Ascending aorta (tissue), 2 donors: ENCODE measurements around the gene CACTIN. TPM values are rescaled to one million over a fixed set of nuclear protein-coding genes. Genes with fewer than 3 reads are reported as not detected.
A peak's percentile ranks its signal among the peaks of the same experiment; 100 is the strongest.

Source experiments
- DNase-seq, 2 donors: peaks; one replicate each; pipeline ENCODE4 v3.0.0-alpha.2; 2019; ENCODE audit warnings: low spot score in 2 of 2
- H3K27ac ChIP-seq, 2 donors: fragments of 200-600 bp; sonication (generic); one replicate each; pipeline ENCODE4 v1.5.1; 2016 to 2017; ENCODE audit warnings: mild to moderate bottlenecking in 1 of 2
- H3K27me3 ChIP-seq: fragments of 200-600 bp; sonication (generic); one replicate; pipeline ENCODE4 v1.5.1; 2017
- H3K36me3 ChIP-seq, 2 donors: fragments of 200-600 bp; sonication (generic); one replicate each; pipeline ENCODE4 v1.5.1; 2016
- H3K4me1 ChIP-seq, 2 donors: fragments of 200-600 bp; sonication (generic); one replicate each; pipeline ENCODE4 v1.5.1; 2016 to 2017; ENCODE audit warnings: mild to moderate bottlenecking in 1 of 2
- H3K4me3 ChIP-seq, 2 donors: fragments of 200-600 bp; sonication (generic); one replicate each; pipeline ENCODE4 v1.5.1; 2016 to 2017; ENCODE audit warnings: mild to moderate bottlenecking in 1 of 2
- H3K9me3 ChIP-seq, 2 donors: fragments of 200-600 bp; sonication (generic); one replicate each; pipeline ENCODE4 v1.5.1; 2016
- CTCF ChIP-seq, 3 experiments: fragments of 200-600 bp in 2 of 3; fragments of 450-650 bp in 1 of 3; sonication (generic) in 2 of 3; IDR thresholded peaks; one replicate each; pipeline ENCODE4 v1.5.1; 2016 to 2019; ENCODE audit warnings: antibody characterized with exemption in 3 of 3, mild to moderate bottlenecking in 1 of 3, moderate library complexity in 1 of 3
- intact Hi-C: fragments of 100-400 bp; cut with DNase I; formaldehyde crosslinking; loops from one replicate; pipeline ENCODE4 v1.15.1; 2023
- total RNA-seq: library from RNA; depleted of rRNA; stranded (reverse); fragments of >200 nt; gene quantifications from one replicate; pipeline ENCODE4 v1.1.0, GENCODE V29; 2016

Gene CACTIN
- total RNA-seq, 1 donor from 2014 or later, result 57.6 TPM

- no peak for DNase-seq
- peaks cover 20% of the 10 kb centered on the region in 2 donors for H3K36me3 ChIP-seq
- intact Hi-C loops, result loop anchor here (5.0 kb wide), 3 partner anchors 51 to 151 kb away; partner anchors contain the start of genes FZR1 and MFSD12
- H3K9me3 ChIP-seq, result no peaks in the 10 kb centered on the region
- H3K4me3 ChIP-seq, result peak overlapping the region; percentile 74 to 96
- H3K27me3 ChIP-seq, result no peaks in the 10 kb centered on the region
- H3K4me1 ChIP-seq, result peaks cover 43 to 56% of the 10 kb centered on the region in 2 donors
- no peak for TF ChIP-seq CTCF (IDR thresholded peaks at IDR 0.05)
- peak overlapping the region; percentile 94 to 99 for H3K27ac ChIP-seq
Measured at GRCh38 chr19:3608079-3608641, 18.4 kb downstream of the CACTIN start.

GRCh38 chr19:3607303-3608078, 19.1 kb downstream of the CACTIN start:
- H3K36me3 ChIP-seq, result peaks cover 13 to 14% of the 10 kb centered on the region in 2 donors
- H3K9me3 ChIP-seq, result no peaks in the 10 kb centered on the region
- H3K27me3 ChIP-seq, result no peaks in the 10 kb centered on the region
- peak in 1 of 2 donors; percentile 82 for DNase-seq
- H3K4me1 ChIP-seq, result peaks cover 47 to 62% of the 10 kb centered on the region in 2 donors
- intact Hi-C loops, result loop anchor here (2.0 to 5.0 kb wide), 5 partner anchors 19 to 150 kb away; partner anchors contain the start of genes FZR1, HMG20B and MFSD12
- peak overlapping the region; percentile 74 to 96 for H3K4me3 ChIP-seq
- peak overlapping the region; percentile 94 to 99 for H3K27ac ChIP-seq
- no peak for TF ChIP-seq CTCF (IDR thresholded peaks at IDR 0.05)

- intact Hi-C loops, result loop anchor here (2.0 to 5.0 kb wide), 5 partner anchors 18 to 149 kb away; partner anchors contain the start of genes FZR1, HMG20B and MFSD12
Measured at GRCh38 chr19:3606690-3607289, 19.8 kb downstream of the CACTIN start, which contains the start of gene TBXA2R. Gene TBXA2R (minus strand): TSS chr19:3606875. CDS start chr19:3600634, 6,241 bp downstream.

GRCh38 chr19:3606174-3606689, 20.4 kb downstream of the CACTIN start:
- Histone ChIP-seq H3K27ac (peak overlapping the region; percentile 94 to 99), H3K4me1 (peaks cover 50 to 74% of the 10 kb centered on the region in 2 donors), H3K36me3 (peaks cover under 1 to 2% of the 10 kb centered on the region in 2 donors), H3K27me3 (no peaks in the 10 kb centered on the region), H3K9me3 (no peaks in the 10 kb centered on the region), H3K4me3 (peak overlapping the region; percentile 74 to 96)
- TF ChIP-seq CTCF (IDR thresholded peaks at IDR 0.05), result no peak
- intact Hi-C loops, result loop anchor here (2.0 to 5.0 kb wide), 5 partner anchors 17 to 149 kb away; partner anchors contain the start of genes FZR1, HMG20B and MFSD12
- no peak for DNase-seq

More at GRCh38 chr19:3606690-3607289, 19.8 kb downstream of the CACTIN start, which contains the start of gene TBXA2R:
- DNase-seq, result peak; percentile 35 to 91
- Histone ChIP-seq H3K4me3 (peak within 1 kb of the TSS; percentile 74 to 96), H3K36me3 (peaks cover 6 to 8% of the 10 kb centered on the region in 2 donors), H3K27me3 (no peaks in the 10 kb centered on the region), H3K27ac (peak within 1 kb of the TSS; percentile 94 to 99), H3K9me3 (no peaks in the 10 kb centered on the region), H3K4me1 (peaks cover 47 to 68% of the 10 kb centered on the region in 2 donors)
- TF ChIP-seq CTCF (IDR thresholded peaks at IDR 0.05), result no peak

GRCh38 chr19:3605770-3606169, 20.8 kb downstream of the CACTIN start:
- TF ChIP-seq CTCF (IDR thresholded peaks at IDR 0.05), result no peak
- Histone ChIP-seq H3K27me3 (no peaks in the 10 kb centered on the region), H3K4me3 (peak overlapping the region; percentile 74 to 96), H3K9me3 (no peaks in the 10 kb centered on the region), H3K27ac (peak overlapping the region; percentile 94 to 99), H3K4me1 (peaks cover 50 to 77% of the 10 kb centered on the region in 2 donors), H3K36me3 (no peaks in the 10 kb centered on the region)
- DNase-seq, result no peak
- intact Hi-C loops, result loop anchor here (2.0 to 5.0 kb wide), 5 partner anchors 17 to 148 kb away; partner anchors contain the start of genes FZR1, HMG20B and MFSD12
